ENCODE results near the gene OSBPL2.

- TF ChIP-seq POLR2A (IDR thresholded peaks at IDR 0.05) (peak; percentile 36 to 67), CTCF (IDR thresholded peaks at IDR 0.05) (peak; percentile 82 to 99 (median 96))
These were observed 63.5 kb downstream of the OSBPL2 start for GRCh38 chr20:62301773-62302340.
